Liver (tissue), 9 donors: ENCODE results near the gene MAGIX. TPM values are rescaled to one million over a fixed set of nuclear protein-coding genes. Genes with fewer than 3 reads are reported as not detected.

Experiments
- DNase-seq: peaks from one replicate; pipeline ENCODE4 v3.0.0-alpha.2; 2017; ENCODE audit warnings: low spot score
- H3K27ac ChIP-seq, 2 donors: one replicate each; pipeline ENCODE4 v1.7.0; 2013; ENCODE audit warnings: inconsistent platforms in 2 of 2, low read length in 2 of 2, control low read depth in 1 of 2, low read depth in 1 of 2, mild to moderate bottlenecking in 1 of 2
- H3K27me3 ChIP-seq, 4 donors: one replicate each; pipeline versions ENCODE4 v1.6.1 to v1.7.0; 2013; ENCODE audit warnings: low read length in 3 of 4, inconsistent platforms in 1 of 4, mild to moderate bottlenecking in 1 of 4, moderate library complexity in 1 of 4; ENCODE audit not compliant: control insufficient read depth in 4 of 4, insufficient read depth in 4 of 4
- H3K36me3 ChIP-seq, 4 donors: one replicate each; pipeline versions ENCODE4 v1.6.1 to v1.7.0; 2013; ENCODE audit warnings: low read length in 3 of 4, mild to moderate bottlenecking in 3 of 4, low read depth in 1 of 4, moderate library complexity in 1 of 4; ENCODE audit not compliant: control insufficient read depth in 4 of 4, insufficient read depth in 3 of 4
- H3K4me1 ChIP-seq, 4 donors: one replicate each; pipeline versions ENCODE4 v1.6.1 to v1.7.0; 2013; ENCODE audit warnings: low read length in 3 of 4, mild to moderate bottlenecking in 3 of 4, moderate library complexity in 1 of 4; ENCODE audit not compliant: control insufficient read depth in 4 of 4, insufficient read depth in 4 of 4
- H3K4me3 ChIP-seq, 3 donors: one replicate each; pipeline versions ENCODE4 v1.6.1 to v1.7.0; 2013; ENCODE audit warnings: low read length in 3 of 3, control low read depth in 1 of 3, low read depth in 1 of 3, mild to moderate bottlenecking in 1 of 3
- H3K9ac ChIP-seq, 2 donors: one replicate each; pipeline ENCODE4 v1.7.0; 2013; ENCODE audit warnings: low read length in 2 of 2, mild to moderate bottlenecking in 2 of 2, moderate library complexity in 2 of 2, control low read depth in 1 of 2, low read depth in 1 of 2
- H3K9me3 ChIP-seq, 4 donors: one replicate each; pipeline versions ENCODE4 v1.6.1 to v1.7.0; 2013; ENCODE audit warnings: low read length in 3 of 4; ENCODE audit not compliant: control insufficient read depth in 4 of 4
- ATF3 ChIP-seq: IDR thresholded peaks from 2 replicates; pipeline ENCODE4 v1.6.1; 2016; ENCODE audit warnings: antibody characterized with exemption
- CTCF ChIP-seq: fragments of 150-350 bp; IDR thresholded peaks from 2 replicates; pipeline ENCODE4 v1.5.1; 2017; ENCODE audit warnings: improper control_type of control experiment, low read depth, low read length; ENCODE audit not compliant: missing input control
- FOXA1 ChIP-seq: IDR thresholded peaks from 2 replicates; pipeline ENCODE4 v1.6.1; 2016; ENCODE audit warnings: antibody characterized with exemption
- FOXA2 ChIP-seq: IDR thresholded peaks from 2 replicates; pipeline ENCODE4 v1.6.1; 2016; ENCODE audit warnings: antibody characterized with exemption
- GABPA ChIP-seq, 2 donors: IDR thresholded peaks in 1 of 2; conservative IDR thresholded peaks in 1 of 2; 2 replicates each; pipeline ENCODE4 v1.6.1; 2016; ENCODE audit warnings: antibody characterized with exemption in 2 of 2, mild to moderate bottlenecking in 1 of 2, moderate library complexity in 1 of 2
- HNF4A ChIP-seq, 2 donors: conservative IDR thresholded peaks; 2 replicates each; pipeline ENCODE4 v1.6.1; 2016; ENCODE audit warnings: antibody characterized with exemption in 2 of 2, mild to moderate bottlenecking in 2 of 2
- HNF4G ChIP-seq: IDR thresholded peaks from 2 replicates; pipeline ENCODE4 v1.6.1; 2016; ENCODE audit warnings: antibody characterized with exemption
- JUND ChIP-seq, 2 donors: IDR thresholded peaks; 2 replicates each; pipeline ENCODE4 v1.6.1; 2016; ENCODE audit warnings: antibody characterized with exemption in 2 of 2
- MAX ChIP-seq: IDR thresholded peaks from 2 replicates; pipeline ENCODE4 v1.6.1; 2016; ENCODE audit warnings: antibody characterized with exemption
- NR2F2 ChIP-seq: IDR thresholded peaks from 2 replicates; pipeline ENCODE4 v1.6.1; 2016; ENCODE audit warnings: antibody characterized with exemption
- RAD21 ChIP-seq, 2 donors: IDR thresholded peaks; 2 replicates each; pipeline ENCODE4 v1.6.1; 2016; ENCODE audit warnings: antibody characterized with exemption in 2 of 2, mild to moderate bottlenecking in 2 of 2
- REST ChIP-seq: IDR thresholded peaks from 2 replicates; pipeline ENCODE4 v1.6.1; 2016; ENCODE audit warnings: antibody characterized with exemption, mild to moderate bottlenecking
- RXRA ChIP-seq, 2 donors: IDR thresholded peaks; 2 replicates each; pipeline ENCODE4 v1.6.1; 2017 to 2018; ENCODE audit warnings: antibody characterized with exemption in 2 of 2, mild to moderate bottlenecking in 1 of 2
- SP1 ChIP-seq: IDR thresholded peaks from 2 replicates; pipeline ENCODE4 v1.6.1; 2018; ENCODE audit warnings: antibody characterized with exemption, mild to moderate bottlenecking
- TAF1 ChIP-seq: conservative IDR thresholded peaks from 2 replicates; pipeline ENCODE4 v1.6.1; 2016; ENCODE audit warnings: antibody characterized with exemption, mild to moderate bottlenecking
- YY1 ChIP-seq: IDR thresholded peaks from 2 replicates; pipeline ENCODE4 v1.6.1; 2016; ENCODE audit warnings: antibody characterized with exemption, mild to moderate bottlenecking
- ZBTB33 ChIP-seq: IDR thresholded peaks from 2 replicates; pipeline ENCODE4 v1.6.1; 2016; ENCODE audit warnings: antibody characterized with exemption
- WGBS: extraction: QIAGEN DNeasy Blood & Tissue Kit; methylation state at CpG from one replicate; pipeline ENCODE4 v1.1.7; 2013; 5-methylcytosine and 5-hydroxymethylcytosine counted together
- polyA plus RNA-seq, 2 donors: library from polyadenylated mRNA; stranded (reverse) in 1 of 2; unstranded in 1 of 2; fragments of 200-250 nt in 1 of 2; fragments of >200 nt in 1 of 2; fragmentation: Nextera tagmentation in 1 of 2; extraction: Ambion mirVana in 1 of 2; gene quantifications; one replicate each; pipeline versions ENCODE4 v1.2.1 to v1.2.3, GENCODE V29; 2013 to 2015
- total RNA-seq, 2 donors: library from RNA; depleted of rRNA; stranded (reverse); fragments of >200 nt; gene quantifications; one replicate each; pipeline ENCODE4 v1.2.3, GENCODE V29; 2014
- donor health status: healthy.
- donor health status: healthy.
- donor health status: healthy.
- donor health status: healthy.
- donor health status: healthy.

The MAGIX gene
- total and polyA plus RNA-seq, 4 donors: 2.9 to 10.8 (median 7.9) TPM

GRCh38 chrX:49178537-49178936 lies 16.0 kb downstream of the MAGIX start:
- Histone ChIP-seq H3K9me3 (no peaks in the 10 kb centered on the region), H3K9ac (no peak overlapping the region), H3K4me1 (no peaks in the 10 kb centered on the region), H3K27ac (no peak overlapping the region), H3K4me3 (no peak overlapping the region), H3K36me3 (peaks cover 0 to 24% (median 2%) of the 10 kb centered on the region in 4 donors), H3K27me3 (no peaks in the 10 kb centered on the region)
- no peak for TF ChIP-seq SP1
- no peak for DNase-seq
- 94% methylated on average over 3 of the region's 3 CpGs for WGBS

- H3K9me3 ChIP-seq: no peaks in the 10 kb centered on the region
- H3K36me3 ChIP-seq: peaks cover 0 to 24% (median 2%) of the 10 kb centered on the region in 4 donors
- WGBS: 91% methylated on average over 2 of the region's 2 CpGs
- H3K9ac ChIP-seq: no peak overlapping the region
- DNase-seq: no peak
- no peak overlapping the region for H3K27ac ChIP-seq
- H3K27me3 ChIP-seq: no peaks in the 10 kb centered on the region
- H3K4me1 ChIP-seq: no peaks in the 10 kb centered on the region
- no peak overlapping the region for H3K4me3 ChIP-seq
- no peak for TF ChIP-seq RXRA (IDR thresholded peaks at IDR 0.05)
- no peak for TF ChIP-seq FOXA2
- no peak for TF ChIP-seq YY1
- TF ChIP-seq HNF4G: no peak
- TF ChIP-seq RAD21 (IDR thresholded peaks at IDR 0.05): no peak
- TF ChIP-seq HNF4A (conservative IDR thresholded peaks at IDR 0.05): no peak
- no peak for TF ChIP-seq REST
- TF ChIP-seq TAF1: no peak
- no peak for TF ChIP-seq GABPA (IDR thresholded peaks at IDR 0.05 in 1 of 2, conservative IDR thresholded peaks at IDR 0.05 in 1 of 2)
- no peak for TF ChIP-seq MAX
- no peak for TF ChIP-seq ZBTB33
- no peak for TF ChIP-seq NR2F2
- no peak for TF ChIP-seq JUND (IDR thresholded peaks at IDR 0.05)
- TF ChIP-seq CTCF: no peak
- no peak for TF ChIP-seq FOXA1
- TF ChIP-seq ATF3: no peak
- TF ChIP-seq SP1: no peak
These were observed 16.8 kb downstream of the MAGIX start for GRCh38 chrX:49179358-49179757.
